Kidney tubule cell (primary cell): ENCODE results near the gene ZMAT5.

Experiments
- DNase-seq: peaks from one replicate; pipeline ENCODE4 v3.0.0-alpha.2; 2018; ENCODE audit warnings: low spot score

The ZMAT5 gene

GRCh38 chr22:29729161-29729560, 37.6 kb downstream of the ZMAT5 start:
- no peak for DNase-seq

DNA sequence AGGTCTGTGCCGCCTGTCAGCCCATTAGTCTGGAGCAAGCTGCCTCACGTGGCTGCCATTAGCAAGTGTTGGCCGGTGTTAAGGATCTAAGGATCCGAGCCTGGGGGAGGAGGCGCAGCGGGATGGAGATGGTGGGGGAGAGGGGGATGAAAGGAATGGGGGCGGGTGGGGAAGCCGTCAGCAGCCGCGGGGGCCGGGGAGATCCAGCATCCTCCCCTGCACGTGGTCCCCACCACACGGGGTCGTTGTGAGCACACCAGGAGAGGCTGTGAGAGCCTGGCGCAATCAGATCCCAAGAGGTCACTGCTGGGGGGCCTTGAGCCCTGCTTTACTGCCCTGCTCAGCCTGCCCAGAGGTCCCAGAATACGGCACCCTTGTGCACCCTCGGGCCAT, 39.7 kb downstream of the ZMAT5 start:
- DNase-seq, result peak; percentile 23

DNA sequence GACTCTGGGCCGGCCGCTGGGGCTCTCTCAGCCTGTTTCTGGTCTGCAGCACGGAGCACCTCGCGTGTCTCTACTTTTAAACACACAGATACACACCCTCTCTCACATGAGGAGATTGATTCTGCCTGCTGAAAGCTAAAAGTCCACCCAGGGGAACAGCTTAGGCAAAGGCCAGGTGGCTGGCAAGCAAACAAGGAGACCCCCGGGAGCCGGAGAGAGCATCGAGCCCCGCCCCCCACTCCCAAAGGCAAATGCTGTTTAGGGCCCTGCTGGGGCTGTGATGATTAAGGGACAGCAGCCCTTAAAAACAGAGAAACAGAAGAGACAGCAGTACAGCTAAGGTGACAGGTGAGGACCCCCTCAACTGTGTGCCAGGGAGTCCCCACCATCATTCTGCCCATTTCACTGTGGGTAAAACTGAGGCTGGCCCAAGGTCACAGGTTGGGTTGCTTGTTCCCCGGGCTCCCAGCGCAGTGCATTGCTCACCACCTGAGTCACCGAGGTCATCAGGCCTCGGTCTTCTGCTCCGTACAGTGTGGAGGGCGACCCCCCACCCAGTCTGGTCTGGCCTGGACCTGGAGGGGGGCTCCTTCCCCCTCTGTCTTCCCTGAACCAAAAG, 40.2 kb downstream of the ZMAT5 start:
- DNase-seq, result no peak

DNA sequence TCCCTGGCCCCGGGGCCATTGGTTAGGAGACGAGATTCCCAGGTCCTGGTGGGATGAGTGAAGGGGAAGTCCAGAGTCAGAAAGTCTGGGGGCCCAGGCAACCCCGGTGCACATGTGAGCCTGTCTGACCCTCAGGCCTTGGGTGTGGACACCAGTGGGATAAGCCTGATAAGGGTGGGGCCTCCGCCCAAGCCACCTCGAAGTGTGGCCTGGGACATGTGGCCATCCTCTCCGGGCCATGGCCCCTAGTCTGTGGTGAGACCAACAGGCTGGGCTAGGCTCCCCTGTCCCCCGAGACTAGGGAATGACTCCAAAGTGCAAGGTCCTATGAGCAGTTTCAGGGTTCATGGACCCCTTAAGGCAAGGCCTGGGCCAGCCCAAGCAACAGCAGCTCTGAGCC, 40.7 kb downstream of the ZMAT5 start:
- DNase-seq, result no peak

- no peak for DNase-seq
Measured at GRCh38 chr22:29724843-29725242, 42.0 kb downstream of the ZMAT5 start.

DNA sequence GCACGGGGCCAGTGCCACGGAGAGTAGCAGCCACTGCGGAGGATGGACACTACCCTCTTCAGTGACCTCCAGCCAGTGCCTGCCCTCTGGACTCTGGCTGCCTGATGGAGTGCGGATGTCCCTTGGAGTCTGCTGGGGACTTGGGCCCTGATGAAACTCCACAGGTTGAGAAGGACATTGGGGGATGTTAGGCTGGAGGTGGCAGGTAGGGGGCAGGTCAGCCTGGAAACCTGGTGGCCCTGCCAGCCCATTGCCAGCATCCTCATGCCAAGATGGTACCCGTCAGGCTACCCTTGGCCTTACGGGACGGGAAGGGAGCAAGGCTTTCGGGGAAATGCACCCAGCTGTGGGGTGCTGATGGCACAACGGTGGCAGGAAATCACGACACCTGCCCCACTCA, 43.0 kb downstream of the ZMAT5 start:
- DNase-seq, result no peak

- no peak for DNase-seq
Measured at GRCh38 chr22:29722587-29722986, 44.2 kb downstream of the ZMAT5 start.

DNA sequence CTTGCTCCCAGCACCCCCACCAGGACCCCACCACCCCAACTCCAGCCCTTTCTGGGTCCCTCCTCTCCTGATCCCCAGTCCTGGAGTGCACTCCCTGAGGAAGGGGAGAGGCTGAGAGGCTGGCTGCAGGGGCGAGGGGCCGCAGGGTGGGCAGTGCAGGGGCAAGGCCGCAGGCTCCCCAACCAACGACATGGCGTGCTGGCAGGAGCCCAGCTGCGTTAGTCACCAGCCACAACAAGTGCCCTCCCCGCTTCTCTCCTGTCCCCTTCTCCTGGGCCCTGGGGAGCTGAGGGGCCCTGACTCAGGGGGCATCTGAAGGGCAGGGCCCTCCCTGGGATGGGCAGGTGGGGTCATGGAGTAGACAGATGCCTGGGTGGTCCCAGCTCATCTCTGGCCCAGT, 44.7 kb downstream of the ZMAT5 start:
- no peak for DNase-seq

- no peak for DNase-seq
Measured at GRCh38 chr22:29720811-29721323, 45.9 kb downstream of the ZMAT5 start.

- DNase-seq, result no peak
Measured at GRCh38 chr22:29719899-29720645, 46.7 kb downstream of the ZMAT5 start, which contains the start of gene CABP7. Gene CABP7 (plus strand): TSS chr22:29720003. CDS start chr22:29720425, 422 bp downstream.

GRCh38 chr22:29718949-29719898, 47.6 kb downstream of the ZMAT5 start:
- no peak for DNase-seq

DNA sequence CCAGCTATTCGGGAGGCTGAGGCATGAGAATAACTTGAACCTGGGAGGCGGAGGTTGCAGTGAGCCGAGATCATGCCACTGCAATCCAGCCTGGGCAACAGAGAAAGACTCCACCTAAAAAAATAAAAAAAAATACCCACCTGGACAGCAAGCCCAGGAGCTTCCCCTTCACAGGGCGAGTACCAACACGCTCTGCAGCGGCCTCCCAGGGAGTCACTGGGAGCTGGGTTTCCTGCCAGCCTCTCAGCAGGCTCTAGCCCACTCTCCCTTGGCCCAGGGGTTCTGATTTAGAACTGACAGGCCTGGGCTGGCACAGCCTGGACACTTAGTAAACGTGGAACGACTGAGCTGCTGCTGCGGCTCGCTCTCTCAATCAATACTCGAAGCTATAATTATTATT, 49.0 kb downstream of the ZMAT5 start:
- no peak for DNase-seq

DNA sequence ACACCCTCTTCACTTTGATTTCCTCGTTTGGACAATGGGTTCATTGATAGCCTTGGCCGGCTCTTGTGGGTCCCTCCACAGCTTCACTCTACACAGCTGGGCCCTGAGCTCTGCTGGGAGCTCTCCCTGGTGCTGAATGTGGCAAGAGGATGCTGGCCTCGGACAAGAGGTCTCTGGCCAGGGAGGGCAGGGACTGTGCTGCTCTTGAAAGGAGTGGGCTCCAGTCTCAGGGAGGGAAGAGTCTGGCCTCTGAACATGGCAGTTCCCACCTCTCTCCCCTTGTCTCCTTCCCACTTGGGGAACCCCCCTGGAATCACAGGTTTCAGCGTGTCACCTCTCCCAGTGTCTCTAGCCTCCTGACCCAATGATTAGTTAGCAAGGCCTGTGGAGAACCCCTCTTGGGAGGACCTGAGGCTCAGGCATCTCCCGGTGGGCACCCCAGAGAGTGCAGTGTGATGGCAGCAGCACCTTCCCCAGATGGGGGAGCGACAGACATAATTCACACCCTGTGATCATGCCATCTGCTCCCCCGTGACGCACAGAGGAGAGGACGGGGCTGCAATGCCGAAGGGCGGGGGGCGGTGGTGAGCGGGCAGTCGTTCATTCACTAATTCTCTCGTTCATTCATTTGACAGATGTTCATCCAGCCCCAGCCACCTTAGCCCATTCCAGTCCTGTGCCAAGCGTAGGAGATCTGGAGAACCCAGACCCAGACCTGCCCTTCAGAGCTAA, 49.8 kb downstream of the ZMAT5 start:
- peak; percentile 70 for DNase-seq

GRCh38 chr22:29715705-29716104, 51.1 kb downstream of the ZMAT5 start:
- DNase-seq, result no peak

GRCh38 chr22:29715240-29715639, 51.6 kb downstream of the ZMAT5 start:
- DNase-seq, result no peak

DNA sequence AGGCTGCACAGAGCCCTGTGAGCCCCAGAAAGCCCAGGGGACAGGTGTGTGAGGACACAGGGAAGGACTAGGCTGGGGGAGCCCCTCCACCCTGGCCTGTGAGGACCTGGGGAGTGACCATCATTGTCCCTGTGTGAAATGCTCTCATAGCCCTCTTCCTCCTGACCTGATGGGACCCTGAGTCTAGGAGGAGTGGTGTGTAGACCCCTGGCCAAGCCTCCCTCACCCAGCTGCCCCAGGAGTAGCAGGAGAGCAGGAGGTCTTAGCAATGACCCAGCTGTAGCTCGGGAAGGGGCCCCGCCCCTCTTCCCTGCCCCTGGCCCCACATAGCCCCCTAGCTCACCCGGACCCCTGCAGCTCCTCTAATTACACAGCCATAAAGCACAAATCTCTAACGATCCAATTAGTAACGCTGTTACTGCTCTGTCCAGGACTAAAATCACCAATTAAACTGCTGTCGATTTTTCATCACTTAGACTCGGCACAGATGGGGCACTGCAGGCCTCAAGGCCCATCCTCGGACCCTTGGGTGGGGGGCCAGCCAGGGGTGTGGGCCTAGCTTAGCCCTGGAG, 53.6 kb downstream of the ZMAT5 start:
- no peak for DNase-seq

GRCh38 chr22:29712119-29712518, 54.7 kb downstream of the ZMAT5 start:
- DNase-seq, result no peak

DNA sequence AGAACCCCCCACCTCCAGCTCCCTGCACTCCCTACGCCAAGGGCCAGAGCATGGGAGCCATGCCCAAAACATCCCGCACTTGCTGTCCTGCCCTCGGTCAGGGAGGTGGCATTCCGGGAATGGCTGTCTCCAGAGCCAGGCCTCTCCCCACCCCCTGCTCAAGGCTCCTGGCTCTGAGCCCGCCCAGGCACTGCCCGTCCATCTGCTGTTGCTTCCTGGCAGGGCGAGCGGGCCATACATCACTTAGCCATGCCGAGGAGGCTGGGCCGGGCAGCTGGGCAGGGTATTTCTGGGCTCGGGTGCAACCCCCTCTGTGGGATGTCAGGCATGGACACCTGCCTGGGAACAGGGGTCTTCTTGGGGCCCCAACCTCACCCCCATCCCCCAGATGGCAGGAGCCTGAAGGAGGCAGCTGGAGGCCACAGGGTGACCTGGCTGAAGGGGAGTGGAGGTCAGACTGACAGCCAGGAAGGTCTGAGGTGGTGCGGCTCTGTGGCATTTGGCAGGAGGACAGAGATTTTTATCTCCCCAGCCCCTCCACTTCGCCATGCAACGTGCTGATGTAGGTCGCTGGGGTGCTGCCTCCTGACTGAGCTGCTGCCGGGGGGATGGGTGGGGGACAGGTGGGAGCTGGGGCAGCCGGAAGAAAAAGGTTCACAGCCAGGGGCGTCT, 55.7 kb downstream of the ZMAT5 start:
- DNase-seq, result no peak

DNA sequence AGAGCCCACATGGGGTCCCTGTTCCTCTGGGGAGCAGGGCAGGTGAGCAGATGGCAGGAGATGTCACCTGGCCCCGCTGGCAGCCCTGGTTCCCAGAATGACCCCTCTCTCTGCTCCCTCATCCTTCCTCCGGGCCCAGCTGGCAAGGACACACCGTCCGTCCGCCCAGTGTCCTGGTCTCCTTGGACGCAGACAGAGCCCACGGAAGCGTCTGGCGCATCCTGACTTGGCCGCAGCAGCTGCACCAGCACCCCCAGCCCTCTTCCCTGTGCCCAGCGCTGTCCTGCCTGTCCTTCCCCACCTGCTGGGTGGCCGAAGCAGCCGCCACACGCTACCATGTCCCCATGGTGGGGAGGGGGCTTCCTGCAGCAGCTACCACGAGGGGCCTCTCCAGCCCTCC, 56.6 kb downstream of the ZMAT5 start:
- no peak for DNase-seq

DNA sequence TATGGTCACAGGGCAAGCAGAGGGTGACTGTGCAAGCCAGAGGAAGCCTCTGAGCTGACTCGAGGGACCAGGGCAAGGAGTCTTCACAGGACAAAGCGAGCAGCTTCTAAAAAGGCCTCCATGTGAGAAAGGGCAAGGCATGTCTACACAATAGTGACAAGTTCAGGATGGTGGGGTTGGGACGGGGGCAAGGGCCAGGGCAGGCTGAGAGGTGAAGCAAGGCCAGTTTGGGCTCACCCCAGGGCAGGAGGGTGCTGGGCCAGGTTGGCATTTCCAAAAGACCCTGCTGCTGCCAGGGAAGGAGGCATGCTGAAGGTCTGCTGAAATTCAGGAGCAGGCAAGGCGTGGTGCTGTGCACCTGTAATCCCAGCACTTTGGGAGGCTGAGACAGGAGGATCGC, 59.3 kb downstream of the ZMAT5 start:
- no peak for DNase-seq

DNA sequence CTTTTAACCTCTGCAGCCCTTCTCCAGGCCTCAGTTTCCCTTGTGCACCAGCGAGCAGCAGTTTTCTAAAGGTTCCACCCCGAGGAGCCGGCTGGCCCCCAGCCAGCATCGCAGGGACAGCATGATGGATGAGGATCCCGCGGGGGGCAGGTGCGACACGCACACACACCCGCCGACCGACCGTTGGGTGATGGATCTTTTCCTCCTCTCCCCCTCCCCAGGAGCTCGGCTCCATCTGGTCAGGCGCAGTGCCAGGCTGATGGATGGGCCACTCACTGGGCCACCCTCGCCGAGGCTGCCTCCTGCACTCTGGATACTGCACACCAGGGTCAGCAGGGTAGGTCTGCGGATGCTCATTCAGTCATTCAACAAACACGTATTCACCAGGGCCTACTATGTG, 59.8 kb downstream of the ZMAT5 start:
- no peak for DNase-seq
